ENCODE data around the gene GLRA3. TPM values are rescaled to one million over a fixed set of nuclear protein-coding genes. Genes with fewer than 3 reads are reported as not detected.

Gene GLRA3
- polyA plus RNA-seq, 1 donor (not counting 4 experiments of a cell fraction or from before 2014, with no cell fraction given): not detected

DNA sequence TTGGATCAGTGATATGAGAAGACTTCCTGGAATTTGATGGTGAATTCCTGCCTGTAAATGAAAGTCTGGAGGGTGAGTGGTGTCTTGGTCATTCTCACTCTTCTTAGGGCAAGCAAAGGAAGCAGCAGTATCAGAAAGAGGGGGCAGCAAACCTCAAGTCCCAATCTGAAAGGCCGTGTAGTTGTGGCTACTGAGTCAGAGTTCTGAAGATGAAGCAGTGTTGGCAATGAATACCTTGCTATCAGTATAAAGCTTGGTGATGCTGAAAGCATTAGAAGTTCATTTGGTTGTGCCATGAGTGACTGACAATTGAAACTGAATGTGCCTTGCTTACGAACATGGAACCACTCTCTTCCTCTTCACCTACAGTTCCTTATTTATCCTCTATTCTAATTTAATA is 35.0 kb upstream of the GLRA3 start:
- FAIRE-seq (no peak), DNase-seq (ENCODE audit: low read depth, low spot score) (no peak)
- Histone ChIP-seq H3K4me2 (ENCODE audit: control insufficient read depth, extremely low read depth, insufficient read depth, low read depth, low read length) (no peak overlapping the region), H4K20me1 (ENCODE audit: control insufficient read depth, extremely low read depth, insufficient read depth, low read length) (no peaks in the 10 kb centered on the region), H3K9me3 (ENCODE audit: control insufficient read depth, low read depth, low read length) (no peaks in the 10 kb centered on the region), H3K27me3 (ENCODE audit: control insufficient read depth, extremely low read depth, insufficient read depth, low read length) (no peaks in the 10 kb centered on the region), H3K4me1 (ENCODE audit: control insufficient read depth, extremely low read depth, insufficient read depth, low read length) (no peaks in the 10 kb centered on the region), H3K9me1 (ENCODE audit: control insufficient read depth, extremely low read depth, insufficient read depth, low read length) (no peaks in the 10 kb centered on the region), H3K36me3 (ENCODE audit: control insufficient read depth in 2 of 2, extremely low read depth in 1 of 2, insufficient read depth in 2 of 2, low read length in 2 of 2) (no peaks in the 10 kb centered on the region), H3K27ac (ENCODE audit: control insufficient read depth, insufficient read depth, low read length) (no peak overlapping the region), H2AFZ (ENCODE audit: control insufficient read depth, low read length) (no peak overlapping the region), H3K79me2 (ENCODE audit: control insufficient read depth, insufficient read depth, low read length) (no peaks in the 10 kb centered on the region), H3K9ac (ENCODE audit: control insufficient read depth, extremely low read depth, insufficient read depth, low read length) (no peak overlapping the region), H3K4me3 (ENCODE audit: control insufficient read depth in 2 of 3, extremely low read depth in 1 of 3, insufficient read depth in 2 of 3, low read depth in 1 of 3, low read length in 3 of 3) (no peak overlapping the region)
- TF ChIP-seq, protein P1, sequence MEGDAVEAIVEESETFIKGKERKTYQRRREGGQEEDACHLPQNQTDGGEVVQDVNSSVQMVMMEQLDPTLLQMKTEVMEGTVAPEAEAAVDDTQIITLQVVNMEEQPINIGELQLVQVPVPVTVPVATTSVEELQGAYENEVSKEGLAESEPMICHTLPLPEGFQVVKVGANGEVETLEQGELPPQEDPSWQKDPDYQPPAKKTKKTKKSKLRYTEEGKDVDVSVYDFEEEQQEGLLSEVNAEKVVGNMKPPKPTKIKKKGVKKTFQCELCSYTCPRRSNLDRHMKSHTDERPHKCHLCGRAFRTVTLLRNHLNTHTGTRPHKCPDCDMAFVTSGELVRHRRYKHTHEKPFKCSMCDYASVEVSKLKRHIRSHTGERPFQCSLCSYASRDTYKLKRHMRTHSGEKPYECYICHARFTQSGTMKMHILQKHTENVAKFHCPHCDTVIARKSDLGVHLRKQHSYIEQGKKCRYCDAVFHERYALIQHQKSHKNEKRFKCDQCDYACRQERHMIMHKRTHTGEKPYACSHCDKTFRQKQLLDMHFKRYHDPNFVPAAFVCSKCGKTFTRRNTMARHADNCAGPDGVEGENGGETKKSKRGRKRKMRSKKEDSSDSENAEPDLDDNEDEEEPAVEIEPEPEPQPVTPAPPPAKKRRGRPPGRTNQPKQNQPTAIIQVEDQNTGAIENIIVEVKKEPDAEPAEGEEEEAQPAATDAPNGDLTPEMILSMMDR (optimal IDR thresholded peaks at IDR 0.05 in 1 of 3, IDR thresholded peaks at IDR 0.05 in 1 of 3, conservative IDR thresholded peaks at IDR 0.05 in 1 of 3; ENCODE audit: extremely low read depth in 1 of 3, insufficient read depth in 2 of 3, low read length in 3 of 3): no peak
- no peak for TF ChIP-seq EZH2 (IDR thresholded peaks at IDR 0.05; ENCODE audit: low read length)
- dilution Hi-C loops (cut with MboI; ENCODE audit: extremely low pct_ligation_motif_present, low sequenced_read_pairs): no loop called here

DNA sequence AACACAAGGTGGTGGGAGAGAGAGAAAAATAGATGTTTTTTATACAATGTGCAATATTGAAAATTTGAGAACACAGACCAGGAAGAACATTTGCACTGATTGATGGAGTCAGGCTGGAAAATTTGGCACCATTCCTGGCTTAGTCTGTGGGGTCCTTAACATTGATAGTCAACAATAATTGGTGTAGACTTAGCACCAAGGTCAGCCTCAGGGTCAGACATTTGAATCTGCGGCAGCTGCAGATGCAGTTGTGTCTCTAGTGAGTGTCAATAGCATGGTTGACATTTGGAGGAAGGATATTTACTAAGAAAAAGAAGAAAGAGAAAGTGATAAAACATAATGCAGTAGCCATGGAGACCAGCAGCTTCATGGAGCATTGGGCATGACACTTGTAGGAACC is 31.5 kb upstream of the GLRA3 start:
- dilution Hi-C loops (cut with MboI; ENCODE audit: extremely low pct_ligation_motif_present, low sequenced_read_pairs): no loop called here
- Histone ChIP-seq H3K79me2 (ENCODE audit: control insufficient read depth, insufficient read depth, low read length) (no peaks in the 10 kb centered on the region), H2AFZ (ENCODE audit: control insufficient read depth, low read length) (no peak overlapping the region), H4K20me1 (ENCODE audit: control insufficient read depth, extremely low read depth, insufficient read depth, low read length) (no peaks in the 10 kb centered on the region), H3K9me1 (ENCODE audit: control insufficient read depth, extremely low read depth, insufficient read depth, low read length) (no peaks in the 10 kb centered on the region), H3K4me1 (ENCODE audit: control insufficient read depth, extremely low read depth, insufficient read depth, low read length) (no peaks in the 10 kb centered on the region), H3K9me3 (ENCODE audit: control insufficient read depth, low read depth, low read length) (no peaks in the 10 kb centered on the region), H3K9ac (ENCODE audit: control insufficient read depth, extremely low read depth, insufficient read depth, low read length) (no peak overlapping the region), H3K4me2 (ENCODE audit: control insufficient read depth, extremely low read depth, insufficient read depth, low read depth, low read length) (no peak overlapping the region), H3K27ac (ENCODE audit: control insufficient read depth, insufficient read depth, low read length) (no peak overlapping the region), H3K4me3 (ENCODE audit: control insufficient read depth in 2 of 3, extremely low read depth in 1 of 3, insufficient read depth in 2 of 3, low read depth in 1 of 3, low read length in 3 of 3) (no peak overlapping the region), H3K36me3 (ENCODE audit: control insufficient read depth in 2 of 2, extremely low read depth in 1 of 2, insufficient read depth in 2 of 2, low read length in 2 of 2) (no peaks in the 10 kb centered on the region), H3K27me3 (ENCODE audit: control insufficient read depth, extremely low read depth, insufficient read depth, low read length) (no peaks in the 10 kb centered on the region)
- no peak for TF ChIP-seq EZH2 (IDR thresholded peaks at IDR 0.05; ENCODE audit: low read length)
- DNase-seq (ENCODE audit: low read depth, low spot score): no peak
- FAIRE-seq: no peak

GRCh38 chr4:174859904-174860303 is 30.9 kb upstream of the GLRA3 start:
- Histone ChIP-seq H3K4me2 (ENCODE audit: control insufficient read depth, extremely low read depth, insufficient read depth, low read depth, low read length) (no peak overlapping the region), H3K79me2 (ENCODE audit: control insufficient read depth, insufficient read depth, low read length) (no peaks in the 10 kb centered on the region), H2AFZ (ENCODE audit: control insufficient read depth, low read length) (no peak overlapping the region), H3K4me1 (ENCODE audit: control insufficient read depth, extremely low read depth, insufficient read depth, low read length) (no peaks in the 10 kb centered on the region), H3K4me3 (ENCODE audit: control insufficient read depth in 2 of 3, extremely low read depth in 1 of 3, insufficient read depth in 2 of 3, low read depth in 1 of 3, low read length in 3 of 3) (no peak overlapping the region), H3K9ac (ENCODE audit: control insufficient read depth, extremely low read depth, insufficient read depth, low read length) (no peak overlapping the region), H4K20me1 (ENCODE audit: control insufficient read depth, extremely low read depth, insufficient read depth, low read length) (no peaks in the 10 kb centered on the region), H3K9me1 (ENCODE audit: control insufficient read depth, extremely low read depth, insufficient read depth, low read length) (no peaks in the 10 kb centered on the region), H3K27me3 (ENCODE audit: control insufficient read depth, extremely low read depth, insufficient read depth, low read length) (no peaks in the 10 kb centered on the region), H3K27ac (ENCODE audit: control insufficient read depth, insufficient read depth, low read length) (no peak overlapping the region), H3K36me3 (ENCODE audit: control insufficient read depth in 2 of 2, extremely low read depth in 1 of 2, insufficient read depth in 2 of 2, low read length in 2 of 2) (no peaks in the 10 kb centered on the region), H3K9me3 (ENCODE audit: control insufficient read depth, low read depth, low read length) (no peaks in the 10 kb centered on the region)
- TF ChIP-seq EZH2 (IDR thresholded peaks at IDR 0.05; ENCODE audit: low read length): no peak
- TF ChIP-seq, protein P1 (optimal IDR thresholded peaks at IDR 0.05 in 1 of 3, IDR thresholded peaks at IDR 0.05 in 1 of 3, conservative IDR thresholded peaks at IDR 0.05 in 1 of 3; ENCODE audit: extremely low read depth in 1 of 3, insufficient read depth in 2 of 3, low read length in 3 of 3): no peak
- DNase-seq (ENCODE audit: low read depth, low spot score) (no peak), FAIRE-seq (no peak)
- dilution Hi-C loops (cut with MboI; ENCODE audit: extremely low pct_ligation_motif_present, low sequenced_read_pairs): no loop called here
